CD4-positive, alpha-beta T cell treated with Interleukin-4 for 4 hours (primary cell): ENCODE results near the gene PKIG.
A peak's percentile ranks its signal among the peaks of the same experiment; 100 is the strongest.

Experiments used
- DNase-seq: peaks from one replicate; pipeline ENCODE4 v3.0.0-alpha.2; 2020

Gene PKIG

GRCh38 chr20:44621939-44622338 lies 39.6 kb downstream of the PKIG start:
- DNase-seq, result no peak

GRCh38 chr20:44622501-44623270 lies 40.3 kb downstream of the PKIG start:
- DNase-seq, result no peak

- DNase-seq, result no peak
These were observed 41.8 kb downstream of the PKIG start for GRCh38 chr20:44624152-44624551.

GRCh38 chr20:44624743-44625271 lies 42.4 kb downstream of the PKIG start:
- no peak for DNase-seq

GRCh38 chr20:44625361-44625760 lies 43.0 kb downstream of the PKIG start:
- no peak for DNase-seq

GRCh38 chr20:44626278-44626677 lies 43.9 kb downstream of the PKIG start:
- no peak for DNase-seq

GRCh38 chr20:44627364-44628010 lies 45.1 kb downstream of the PKIG start:
- no peak for DNase-seq

- no peak for DNase-seq
These were observed 46.6 kb downstream of the PKIG start for GRCh38 chr20:44629017-44629385.

GRCh38 chr20:44629542-44629941 lies 47.2 kb downstream of the PKIG start:
- no peak for DNase-seq

GRCh38 chr20:44630297-44630696 lies 47.9 kb downstream of the PKIG start:
- no peak for DNase-seq

GRCh38 chr20:44632103-44632752 lies 49.8 kb downstream of the PKIG start:
- no peak for DNase-seq

- no peak for DNase-seq
These were observed 50.9 kb downstream of the PKIG start for GRCh38 chr20:44633187-44633810.

GRCh38 chr20:44633872-44634600 lies 51.7 kb downstream of the PKIG start:
- DNase-seq, result no peak

GRCh38 chr20:44635877-44636276 lies 53.5 kb downstream of the PKIG start:
- DNase-seq, result no peak

- no peak for DNase-seq
These were observed 54.7 kb downstream of the PKIG start for GRCh38 chr20:44637042-44637441.

- DNase-seq, result no peak
These were observed 55.4 kb downstream of the PKIG start for GRCh38 chr20:44637522-44638372.

GRCh38 chr20:44640522-44640921 lies 58.1 kb downstream of the PKIG start:
- DNase-seq, result no peak

- DNase-seq, result no peak
These were observed 58.9 kb downstream of the PKIG start for GRCh38 chr20:44641325-44641724.

- DNase-seq, result peak; percentile 38
These were observed 60.1 kb downstream of the PKIG start for GRCh38 chr20:44642203-44643153.

- DNase-seq, result no peak
These were observed 60.8 kb downstream of the PKIG start for GRCh38 chr20:44643154-44643519.
